Central memory CD8-positive, alpha-beta T cell (primary cell): ENCODE data around the gene ABHD6.
"Not testable (repeated sequence)": the region's sequence is repeated elsewhere in the genome, so short reads cannot be mapped to it uniquely, and the experiment has no call there.

ENCODE experiments used
- ATAC-seq: fragments of 150-1000 bp; cut with Tn5 transposase; replicated peaks from 2 replicates; pipeline ENCODE4 v1.10.0; 2022; ENCODE audit warnings: mild to moderate bottlenecking, moderate FRiP score, moderate number of reproducible peaks; ENCODE audit not compliant: poor library complexity, severe bottlenecking; ENCODE audit errors: extremely low read depth
- DNase-seq, 2 donors: peaks; one replicate each; pipeline ENCODE4 v3.0.0; 2021; ENCODE audit warnings: low spot score in 2 of 2
- H3K27ac Mint-ChIP-seq: one replicate; pipeline ENCODE4 v1.8.0; 2022; ENCODE audit warnings: low read depth, mild to moderate bottlenecking, moderate library complexity, mixed read lengths
- H3K27me3 Mint-ChIP-seq: one replicate; pipeline ENCODE4 v1.8.0; 2022; ENCODE audit warnings: mixed read lengths
- H3K36me3 Mint-ChIP-seq: one replicate; pipeline ENCODE4 v1.8.0; 2022; ENCODE audit warnings: mild to moderate bottlenecking, moderate library complexity, mixed read lengths; ENCODE audit not compliant: insufficient read depth
- H3K4me1 Mint-ChIP-seq: one replicate; pipeline ENCODE4 v1.8.0; 2022; ENCODE audit warnings: mixed read lengths
- H3K4me3 Mint-ChIP-seq: one replicate; pipeline ENCODE4 v1.8.0; 2022; ENCODE audit warnings: mild to moderate bottlenecking, moderate library complexity, mixed read lengths
- H3K9me3 Mint-ChIP-seq: one replicate; pipeline ENCODE4 v1.8.0; 2022; ENCODE audit warnings: mixed read lengths

The ABHD6 gene

GRCh38 chr3:58200121-58200709 lies 37.4 kb upstream of the ABHD6 start:
- Mint-ChIP-seq H3K27ac (no peak overlapping the region), H3K4me3 (no peak overlapping the region), H3K4me1 (no peaks in the 10 kb centered on the region), H3K27me3 (peaks cover 11% of the 10 kb centered on the region), H3K9me3 (no peaks in the 10 kb centered on the region), H3K36me3 (peaks cover 2% of the 10 kb centered on the region)
- ATAC-seq (no peak), DNase-seq (no peak)

GRCh38 chr3:58200846-58201355 lies 36.7 kb upstream of the ABHD6 start:
- H3K4me1 Mint-ChIP-seq, result no peaks in the 10 kb centered on the region
- DNase-seq (no peak), ATAC-seq (no peak)
- H3K4me3 Mint-ChIP-seq, result no peak overlapping the region
- H3K9me3 Mint-ChIP-seq, result no peaks in the 10 kb centered on the region
- H3K27ac Mint-ChIP-seq, result no peak overlapping the region
- no peaks in the 10 kb centered on the region for H3K36me3 Mint-ChIP-seq
- H3K27me3 Mint-ChIP-seq, result peaks cover 11% of the 10 kb centered on the region

- H3K27ac Mint-ChIP-seq, DNase-seq, H3K4me3 Mint-ChIP-seq, H3K9me3 Mint-ChIP-seq, H3K4me1 Mint-ChIP-seq, ATAC-seq, H3K36me3 Mint-ChIP-seq: not testable (repeated sequence)
- peaks cover 11% of the 10 kb centered on the region for H3K27me3 Mint-ChIP-seq
Observed at GRCh38 chr3:58201451-58201850, 36.1 kb upstream of the ABHD6 start.

GRCh38 chr3:58202917-58203360 lies 34.7 kb upstream of the ABHD6 start:
- H3K27me3 Mint-ChIP-seq, result peaks cover 22% of the 10 kb centered on the region
- ATAC-seq (no peak), DNase-seq (no peak)
- H3K27ac Mint-ChIP-seq, result no peak overlapping the region
- H3K36me3 Mint-ChIP-seq, result no peaks in the 10 kb centered on the region
- no peak overlapping the region for H3K4me3 Mint-ChIP-seq
- H3K9me3 Mint-ChIP-seq, result no peaks in the 10 kb centered on the region
- H3K4me1 Mint-ChIP-seq, result no peaks in the 10 kb centered on the region

GRCh38 chr3:58203541-58203940 lies 34.1 kb upstream of the ABHD6 start:
- no peaks in the 10 kb centered on the region for H3K9me3 Mint-ChIP-seq
- peaks cover 26% of the 10 kb centered on the region for H3K27me3 Mint-ChIP-seq
- no peak overlapping the region for H3K4me3 Mint-ChIP-seq
- DNase-seq (no peak), ATAC-seq (no peak)
- H3K27ac Mint-ChIP-seq, result no peak overlapping the region
- no peaks in the 10 kb centered on the region for H3K36me3 Mint-ChIP-seq
- no peaks in the 10 kb centered on the region for H3K4me1 Mint-ChIP-seq

- Mint-ChIP-seq H3K27me3 (peaks cover 37% of the 10 kb centered on the region), H3K36me3 (no peaks in the 10 kb centered on the region), H3K4me3 (no peak overlapping the region), H3K9me3 (no peaks in the 10 kb centered on the region), H3K27ac (no peak overlapping the region), H3K4me1 (no peaks in the 10 kb centered on the region)
- no peak for ATAC-seq
- no peak for DNase-seq
Observed at GRCh38 chr3:58204720-58205119, 32.9 kb upstream of the ABHD6 start.

GRCh38 chr3:58205981-58206380 lies 31.6 kb upstream of the ABHD6 start:
- peaks cover 38% of the 10 kb centered on the region for H3K27me3 Mint-ChIP-seq
- H3K4me3 Mint-ChIP-seq, result no peak overlapping the region
- ATAC-seq, result no peak
- no peaks in the 10 kb centered on the region for H3K36me3 Mint-ChIP-seq
- no peak overlapping the region for H3K27ac Mint-ChIP-seq
- no peak for DNase-seq
- H3K9me3 Mint-ChIP-seq, result no peaks in the 10 kb centered on the region
- no peaks in the 10 kb centered on the region for H3K4me1 Mint-ChIP-seq

- no peak for DNase-seq
- Mint-ChIP-seq H3K27ac (no peak overlapping the region), H3K36me3 (no peaks in the 10 kb centered on the region)
Observed at GRCh38 chr3:58206406-58207011, 31.1 kb upstream of the ABHD6 start.

GRCh38 chr3:58207954-58208353 lies 29.6 kb upstream of the ABHD6 start:
- no peak overlapping the region for H3K4me3 Mint-ChIP-seq
- ATAC-seq (no peak), DNase-seq (no peak)
- H3K36me3 Mint-ChIP-seq, result no peaks in the 10 kb centered on the region
- no peak overlapping the region for H3K27ac Mint-ChIP-seq
- no peaks in the 10 kb centered on the region for H3K4me1 Mint-ChIP-seq
- H3K9me3 Mint-ChIP-seq, result no peaks in the 10 kb centered on the region
- H3K27me3 Mint-ChIP-seq, result peaks cover 34% of the 10 kb centered on the region

More at GRCh38 chr3:58206406-58207011, 31.1 kb upstream of the ABHD6 start:
- Mint-ChIP-seq H3K4me3 (no peak overlapping the region), H3K27me3 (peaks cover 38% of the 10 kb centered on the region), H3K4me1 (no peaks in the 10 kb centered on the region), H3K9me3 (no peaks in the 10 kb centered on the region)
- no peak for ATAC-seq

- Mint-ChIP-seq H3K4me3 (no peak overlapping the region), H3K27me3 (peaks cover 27% of the 10 kb centered on the region), H3K27ac (no peak overlapping the region), H3K9me3 (no peaks in the 10 kb centered on the region), H3K36me3 (no peaks in the 10 kb centered on the region), H3K4me1 (peaks cover 8% of the 10 kb centered on the region)
- DNase-seq (no peak), ATAC-seq (no peak)
Observed at GRCh38 chr3:58209933-58210332, 27.7 kb upstream of the ABHD6 start.

GRCh38 chr3:58210761-58211460 lies 26.7 kb upstream of the ABHD6 start, which contains the start of gene DNASE1L3:
Gene DNASE1L3, minus strand, starts transcription at chr3:58210972. Its CDS starts 66 bp downstream, at chr3:58210906.
- Mint-ChIP-seq H3K27me3 (peaks cover 27% of the 10 kb centered on the region), H3K4me1 (peaks cover 13% of the 10 kb centered on the region), H3K27ac (no peak within 1 kb of the TSS), H3K9me3 (no peaks in the 10 kb centered on the region), H3K4me3 (no peak within 1 kb of the TSS), H3K36me3 (no peaks in the 10 kb centered on the region)
- DNase-seq, result no peak
- ATAC-seq, result no peak

- H3K4me3 Mint-ChIP-seq, result peak overlapping the region; percentile 19
- ATAC-seq (peak; percentile 70), DNase-seq (no peak)
- H3K4me1 Mint-ChIP-seq, result peaks cover 23% of the 10 kb centered on the region
- no peaks in the 10 kb centered on the region for H3K9me3 Mint-ChIP-seq
- H3K27me3 Mint-ChIP-seq, result peaks cover 1% of the 10 kb centered on the region
- peaks cover 3% of the 10 kb centered on the region for H3K36me3 Mint-ChIP-seq
- H3K27ac Mint-ChIP-seq, result peak overlapping the region; percentile 88
Observed at GRCh38 chr3:58214484-58215316, 22.9 kb upstream of the ABHD6 start.
